HT-29 (cell line): ENCODE measurements around the gene PALM. TPM values are rescaled to one million over a fixed set of nuclear protein-coding genes. Genes with fewer than 3 reads are reported as not detected.
A peak's percentile ranks its signal among the peaks of the same experiment; 100 is the strongest.

Experiments
- DNase-seq: peaks from one replicate; pipeline ENCODE4 v3.0.0-alpha.2; 2015; ENCODE audit warnings: low spot score
- total RNA-seq: library from RNA; depleted of rRNA; stranded (reverse); fragments of >200 nt; shearing (Covaris generic); gene quantifications from 2 replicates; pipeline ENCODE4 v1.2.3, GENCODE V29; 2014

The PALM gene
- total RNA-seq, 1 experiment from 2014 or later, result not detected

DNA sequence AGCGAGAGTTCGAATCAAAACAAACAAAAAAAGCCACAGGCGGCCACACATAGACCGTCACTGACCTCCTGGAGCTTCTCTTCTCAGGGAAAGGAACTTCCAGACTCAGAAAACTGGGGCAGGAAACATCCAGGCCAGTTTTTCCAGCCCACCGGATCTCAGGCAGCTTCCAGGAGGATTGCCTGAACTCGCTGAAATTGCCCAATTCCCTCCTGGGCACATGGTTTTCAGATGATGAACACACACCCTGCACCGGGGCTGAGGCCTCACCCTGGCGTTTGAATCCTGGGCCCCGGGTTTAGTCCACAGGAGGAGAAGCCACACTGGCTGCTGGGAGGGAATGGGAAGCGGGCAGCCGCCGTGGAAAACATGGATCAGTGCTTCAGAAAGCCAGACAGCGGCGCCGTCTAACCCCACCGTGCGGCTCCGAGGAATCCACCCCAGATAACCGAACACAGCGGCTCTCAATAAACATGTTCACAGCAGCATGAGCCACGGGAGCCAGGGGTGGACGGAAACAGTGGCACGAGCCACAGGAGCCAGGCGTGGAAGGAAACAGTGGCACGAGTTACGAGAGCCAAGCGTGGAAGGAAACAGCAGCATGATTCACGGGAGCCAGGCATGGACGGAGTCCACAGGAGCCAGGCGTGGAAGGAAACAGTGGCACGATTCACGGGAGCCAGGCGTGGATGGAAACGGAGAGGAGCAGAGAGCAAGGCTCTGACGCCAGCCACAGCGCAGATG lies 70.3 kb downstream of the PALM start:
- DNase-seq, result no peak

DNA sequence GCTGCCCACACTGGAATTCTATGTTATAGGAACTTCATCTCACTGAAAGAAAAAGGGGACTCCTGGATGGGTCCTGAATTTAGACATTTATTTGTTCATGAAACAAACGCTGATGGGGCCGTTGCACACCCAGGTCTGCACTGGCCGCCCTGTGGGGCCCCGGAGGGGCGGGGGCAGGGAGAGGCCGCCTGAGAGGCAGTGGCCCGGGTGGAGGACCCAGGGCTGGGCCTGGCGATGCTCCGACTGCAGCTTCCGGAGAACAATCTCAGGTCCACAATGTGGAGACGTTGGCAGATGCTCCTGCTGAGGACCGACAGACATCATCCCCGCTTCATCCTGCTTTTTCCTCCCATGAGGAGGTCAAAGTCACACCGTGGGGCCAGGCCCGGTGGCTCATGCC lies 72.2 kb downstream of the PALM start:
- no peak for DNase-seq

GRCh38 chr19:781800-782184 lies 73.1 kb downstream of the PALM start:
- DNase-seq, result no peak

DNA sequence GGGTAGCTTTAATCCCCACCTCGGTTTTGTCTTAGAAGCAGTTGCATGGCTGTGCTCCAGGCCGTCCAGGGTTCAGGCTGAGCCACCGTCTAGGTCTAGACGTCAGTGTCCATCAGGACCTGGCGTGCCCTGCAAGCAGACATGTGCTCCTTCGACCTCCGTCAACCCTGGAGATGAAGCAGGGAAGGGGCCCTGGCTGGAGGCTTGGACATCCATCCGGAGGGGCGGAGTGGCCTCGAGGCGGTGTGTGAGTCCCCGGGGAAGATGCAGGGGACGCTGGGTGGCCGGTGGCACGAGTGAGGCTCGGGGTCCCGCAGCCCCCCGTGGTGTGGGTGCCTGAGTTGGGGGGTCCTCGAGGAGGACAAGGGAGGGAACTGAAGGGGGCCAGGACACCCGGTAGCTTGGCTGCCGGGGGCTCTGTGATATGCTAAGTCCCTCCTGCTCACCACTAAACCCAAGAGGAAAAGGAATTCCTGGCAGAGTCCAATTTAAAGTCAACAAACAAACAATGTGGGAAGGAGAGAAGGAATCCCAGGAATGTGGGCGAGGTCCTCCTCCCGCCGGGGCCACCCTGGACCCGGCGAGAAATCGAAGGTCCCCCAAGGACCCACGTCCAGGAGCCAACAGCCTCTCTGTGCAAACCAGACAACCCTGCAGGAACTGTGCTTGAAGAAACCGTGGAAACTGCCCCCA lies 73.6 kb downstream of the PALM start:
- DNase-seq, result peak; percentile 57

DNA sequence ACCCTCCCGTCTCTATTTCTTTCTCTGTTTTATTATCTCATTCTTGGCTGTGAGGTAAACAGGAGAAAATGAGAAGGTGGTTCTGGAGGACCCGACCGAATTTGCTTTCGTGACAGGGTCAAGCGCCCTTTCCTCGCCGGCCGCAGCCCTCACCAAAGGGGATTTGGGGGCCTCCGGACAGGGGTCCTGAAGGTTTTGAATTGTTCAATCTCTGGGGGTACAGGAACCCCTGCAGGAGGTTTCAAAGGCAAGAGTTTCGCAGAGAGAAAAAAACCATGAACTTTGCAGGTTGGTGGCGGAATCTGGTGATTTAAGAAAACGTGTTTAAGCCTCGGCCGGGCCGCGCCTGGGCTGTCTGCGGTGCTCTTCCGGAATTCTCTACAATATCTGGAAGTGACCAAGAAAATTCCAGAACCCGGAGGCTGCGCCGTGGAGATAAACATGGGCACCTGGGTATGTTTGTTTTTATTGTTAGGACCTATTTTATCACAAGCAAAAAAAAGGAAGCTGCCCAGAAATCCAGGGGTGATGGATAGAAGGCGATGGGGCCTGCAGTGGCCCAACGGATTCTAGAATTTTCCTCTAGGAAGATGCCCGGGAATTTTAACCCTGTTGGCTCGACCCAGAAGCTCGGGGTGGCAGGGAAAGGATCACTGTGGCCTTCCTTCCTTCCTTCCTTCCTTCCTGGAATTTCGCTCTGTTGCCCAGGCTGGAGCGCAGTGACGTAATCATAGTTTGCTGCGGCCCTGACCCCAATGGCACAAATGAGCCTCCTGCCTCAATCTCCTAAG lies 74.3 kb downstream of the PALM start:
- no peak for DNase-seq

DNA sequence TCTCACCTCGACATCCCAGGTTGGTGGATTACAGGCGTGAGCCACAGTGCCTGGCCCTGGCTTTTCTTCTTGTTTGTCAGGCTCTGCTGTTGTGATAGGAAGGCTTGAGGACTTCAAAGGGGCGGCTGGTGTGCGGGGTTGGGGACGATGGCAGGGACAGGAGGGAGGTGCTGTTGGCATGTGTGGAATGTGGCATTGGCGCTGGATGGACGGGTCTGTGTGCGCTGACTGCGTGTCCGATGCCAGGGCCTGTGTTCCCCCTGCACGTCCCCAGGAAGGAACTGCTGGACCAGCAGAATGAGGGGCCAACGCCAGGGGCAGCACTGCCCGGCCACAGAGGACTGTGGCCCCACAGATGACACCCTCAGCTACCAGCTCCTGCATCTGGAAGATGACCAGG lies 75.8 kb downstream of the PALM start:
- DNase-seq, result peak; percentile 41

- DNase-seq, result no peak
Measured at GRCh38 chr19:787536-787935, 78.8 kb downstream of the PALM start.

DNA sequence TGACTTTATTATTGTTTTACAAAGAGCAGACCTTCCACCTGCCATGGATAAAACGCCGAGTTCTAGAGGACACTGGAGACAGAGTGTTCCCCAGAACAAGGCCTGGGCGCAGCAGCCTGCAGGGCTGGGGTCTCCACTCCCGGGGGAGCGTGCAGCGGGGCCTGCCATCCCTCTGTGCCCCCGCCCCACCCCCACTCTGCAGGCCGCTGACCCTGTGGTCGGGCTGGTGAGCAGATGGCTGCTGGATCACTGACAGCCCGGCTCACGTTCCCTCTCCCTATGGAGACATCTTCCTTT lies 79.9 kb downstream of the PALM start:
- DNase-seq, result no peak

GRCh38 chr19:788983-789700 lies 80.4 kb downstream of the PALM start:
- no peak for DNase-seq

DNA sequence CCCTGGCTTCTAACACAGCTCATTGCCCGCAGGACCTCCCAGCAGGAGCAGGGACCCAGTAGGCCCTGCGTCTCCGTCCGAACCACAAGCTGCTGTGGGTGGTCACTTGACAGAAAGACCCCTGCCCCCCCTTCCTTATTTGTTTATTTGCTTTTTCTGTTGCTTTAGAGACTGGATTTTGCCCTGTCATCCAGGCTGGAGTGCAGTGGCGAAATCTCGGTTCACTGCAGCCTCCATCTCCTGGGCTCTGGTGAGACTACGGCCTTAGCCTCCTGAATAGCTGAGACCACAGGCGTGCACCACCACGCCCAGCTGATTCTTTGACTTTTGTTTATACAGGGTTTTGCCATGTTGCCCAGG lies 80.9 kb downstream of the PALM start:
- no peak for DNase-seq

DNA sequence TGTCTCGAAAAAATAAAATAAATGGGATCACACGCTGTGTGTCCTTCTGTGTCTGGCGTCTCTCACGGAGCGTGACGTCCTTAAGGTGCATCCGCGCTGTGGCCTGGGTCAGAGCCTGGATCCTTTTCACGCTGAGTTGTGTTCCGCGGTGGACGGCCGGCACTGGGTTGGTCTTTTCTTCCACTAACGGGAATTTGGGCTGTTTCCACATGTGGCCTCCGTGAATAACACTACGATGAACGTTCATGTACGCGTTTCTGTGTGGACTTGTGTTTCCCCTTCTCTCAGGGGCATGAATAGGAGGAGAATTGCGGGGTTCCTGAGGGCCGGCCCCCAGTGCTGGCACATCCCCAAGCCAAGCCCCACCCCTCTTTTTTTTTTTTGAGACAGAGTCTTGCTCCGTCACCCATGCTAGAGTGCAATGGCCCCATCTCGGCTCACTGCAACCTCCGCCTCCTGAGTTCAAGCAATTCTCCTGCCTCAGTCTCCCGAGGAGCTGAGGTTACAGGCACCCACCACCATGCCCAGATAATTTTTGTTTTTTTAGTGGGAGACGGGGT lies 82.4 kb downstream of the PALM start:
- DNase-seq, result no peak

GRCh38 chr19:791567-792305 lies 83.0 kb downstream of the PALM start:
- DNase-seq, result no peak

GRCh38 chr19:792306-792885 lies 83.7 kb downstream of the PALM start:
- no peak for DNase-seq

GRCh38 chr19:793806-794205 lies 85.1 kb downstream of the PALM start:
- DNase-seq, result no peak

GRCh38 chr19:795073-795611 lies 86.4 kb downstream of the PALM start:
- DNase-seq, result no peak

GRCh38 chr19:795691-796581 lies 87.2 kb downstream of the PALM start:
- DNase-seq, result no peak

DNA sequence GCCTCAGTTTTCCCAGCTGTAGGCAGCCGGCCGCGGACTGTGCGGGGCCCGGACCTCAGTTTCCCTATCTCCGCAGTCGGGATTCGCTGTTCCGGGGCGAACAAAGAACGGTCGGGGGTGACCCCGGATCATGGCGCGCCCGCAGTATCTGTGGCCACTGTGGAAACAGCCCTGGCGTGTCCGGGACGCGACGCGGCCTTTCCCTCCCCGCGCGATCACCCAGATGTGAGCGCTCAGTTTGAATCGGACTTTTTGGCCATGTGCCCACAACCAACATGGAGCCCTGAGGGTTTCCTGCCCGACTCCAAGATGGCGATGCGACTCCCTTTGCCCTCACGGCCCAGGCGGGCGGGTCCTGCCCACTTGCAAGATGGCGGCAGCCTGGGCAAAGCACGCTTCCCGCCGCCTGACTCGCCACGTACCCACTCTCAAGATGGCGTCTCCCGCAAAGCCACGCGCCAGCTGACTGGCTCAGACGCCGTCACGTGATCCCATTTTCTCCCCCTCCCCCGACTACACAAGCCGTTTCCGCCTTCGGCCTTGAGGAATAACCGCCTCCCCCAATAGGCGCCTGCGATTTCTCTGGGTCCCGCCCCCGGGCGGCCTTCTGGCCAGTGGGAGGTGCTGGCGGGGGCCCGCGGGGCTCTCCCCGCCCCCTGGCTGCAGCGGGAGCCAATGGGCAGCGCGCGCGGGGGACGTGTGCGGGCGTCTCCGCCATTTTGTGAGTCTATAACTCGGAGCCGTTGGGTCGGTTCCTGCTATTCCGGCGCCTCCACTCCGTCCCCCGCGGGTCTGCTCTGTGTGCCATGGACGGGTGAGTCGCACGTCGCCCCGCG lies 88.2 kb downstream of the PALM start, which contains the start of gene PTBP1:
Gene PTBP1 (plus strand): TSS at position 761 of the 836 bp plus-strand sequence. CDS start 46 bp downstream, at position 807.
- DNase-seq, result peak; percentile 97
